RKO (cell line): ENCODE measurements around the gene ADAMTS5.

ENCODE experiments used
- DNase-seq: peaks from one replicate; pipeline ENCODE4 v3.0.0-alpha.2; 2016; ENCODE audit warnings: low spot score

The ADAMTS5 gene

DNA sequence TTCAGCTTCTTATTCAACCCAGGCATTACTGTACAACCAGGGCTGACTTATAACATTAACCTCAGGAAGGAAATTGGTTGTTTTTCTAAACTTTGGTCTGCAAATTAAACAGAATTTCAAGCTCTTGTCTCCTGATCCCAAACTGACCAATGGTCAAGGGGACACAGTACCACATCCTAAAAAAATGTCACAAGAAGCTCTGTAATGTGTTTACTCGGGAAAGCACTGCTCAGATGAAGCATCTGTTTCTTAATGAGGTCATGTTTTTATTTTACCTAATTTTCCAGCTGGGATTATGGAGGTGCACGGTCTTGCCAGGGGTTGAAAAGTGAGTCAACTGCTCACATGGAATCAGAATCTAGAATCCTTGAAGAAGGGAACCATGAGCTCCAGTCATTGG, 18.7 kb downstream of the ADAMTS5 start:
- DNase-seq, result no peak

- DNase-seq, result no peak
Observed at GRCh38 chr21:26946744-26947446, 20.0 kb downstream of the ADAMTS5 start.

DNA sequence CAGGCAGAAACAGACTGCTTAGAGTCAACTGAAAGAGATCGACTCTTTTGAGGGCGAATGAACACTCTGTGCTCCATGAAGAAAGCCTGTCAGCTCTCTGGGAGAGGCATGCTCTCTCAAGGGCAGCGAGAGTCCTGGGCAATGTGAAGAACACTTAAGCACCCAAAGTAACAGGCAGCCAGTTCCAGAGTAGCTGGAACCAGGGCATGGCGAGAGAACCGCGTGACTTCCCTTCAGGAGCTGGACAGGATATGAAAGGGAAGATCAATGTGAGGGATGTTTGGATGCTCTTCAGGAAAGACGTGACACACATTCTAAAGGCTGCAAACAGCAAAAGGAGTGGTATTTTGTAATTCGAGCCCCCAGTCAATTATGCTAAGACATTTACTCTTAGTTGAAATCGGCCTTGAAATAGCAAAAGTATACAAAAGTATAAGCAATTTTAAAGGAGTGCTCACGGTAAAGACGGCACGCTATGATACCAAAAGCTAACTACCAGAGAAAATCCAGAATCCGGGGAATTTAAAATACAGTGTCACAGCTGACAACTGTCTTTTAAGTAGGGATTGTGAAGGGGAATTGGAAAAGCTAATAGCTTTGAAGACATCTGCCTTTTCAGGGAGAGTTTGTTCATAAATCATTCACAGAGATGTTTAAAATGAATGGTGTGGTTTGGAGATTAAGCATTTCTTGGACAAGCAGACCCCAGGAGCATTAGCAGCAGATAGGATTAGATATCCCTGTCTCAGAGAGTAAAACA, 20.8 kb downstream of the ADAMTS5 start:
- no peak for DNase-seq

DNA sequence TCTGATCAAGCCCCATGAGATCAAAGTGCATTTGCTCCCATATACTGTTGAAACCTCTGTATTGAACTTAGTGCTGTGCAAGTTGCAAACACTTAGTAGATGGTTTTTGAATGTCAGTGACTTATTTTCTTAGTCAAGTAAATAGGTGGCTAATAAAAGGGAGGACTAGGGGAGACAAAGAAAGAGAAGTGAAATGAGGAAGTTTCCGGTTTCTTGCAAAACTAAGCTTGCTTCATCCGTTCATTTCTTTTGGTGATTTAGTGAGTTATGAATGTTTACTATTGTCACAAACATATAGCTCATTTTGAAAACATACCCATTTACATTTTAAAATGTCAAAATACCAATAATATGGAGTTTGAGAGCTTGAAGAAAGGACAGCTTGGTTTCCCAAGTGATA, 23.0 kb downstream of the ADAMTS5 start:
- no peak for DNase-seq

DNA sequence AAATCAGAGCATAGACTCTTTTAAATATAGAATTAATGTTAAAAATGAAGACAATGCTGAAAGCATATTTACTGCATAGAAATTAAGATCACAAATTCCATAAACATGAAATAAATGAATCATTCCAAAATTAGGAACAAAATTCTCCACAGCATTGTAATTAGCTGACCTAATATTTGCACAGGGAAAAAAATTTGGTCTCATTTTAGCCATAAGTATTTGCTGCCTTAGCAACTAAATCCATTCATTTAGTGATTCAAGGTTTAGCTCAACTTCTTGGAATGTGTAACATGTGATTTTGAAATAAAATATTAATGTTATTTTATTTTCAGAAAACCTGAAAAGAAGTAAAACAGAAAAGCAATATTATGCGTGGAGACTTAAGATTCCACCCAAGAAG, 25.5 kb downstream of the ADAMTS5 start:
- DNase-seq, result no peak

DNA sequence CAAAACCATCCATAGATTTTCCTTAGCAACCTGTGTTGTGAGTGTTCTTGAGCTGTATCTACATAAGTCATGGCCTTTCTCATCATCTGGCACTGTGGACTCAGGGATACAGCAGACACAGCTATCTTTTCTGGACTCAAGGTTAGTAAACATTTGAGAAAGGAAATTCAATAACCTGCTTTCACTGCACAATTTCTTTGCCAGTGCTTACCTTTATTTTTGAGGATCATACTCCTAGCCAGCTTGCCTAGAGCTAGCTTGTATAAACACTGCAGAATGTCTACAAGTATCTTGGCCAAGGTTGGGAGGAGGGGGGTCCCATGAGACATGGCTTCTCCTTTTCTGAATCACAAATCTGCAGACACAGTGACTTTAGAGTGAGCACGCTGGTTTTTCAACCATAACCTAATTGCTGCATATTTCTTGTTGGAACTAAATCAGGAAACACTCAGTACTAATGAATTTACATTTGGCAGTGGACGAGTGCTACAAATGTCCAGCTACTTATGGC, 27.2 kb downstream of the ADAMTS5 start:
- no peak for DNase-seq

DNA sequence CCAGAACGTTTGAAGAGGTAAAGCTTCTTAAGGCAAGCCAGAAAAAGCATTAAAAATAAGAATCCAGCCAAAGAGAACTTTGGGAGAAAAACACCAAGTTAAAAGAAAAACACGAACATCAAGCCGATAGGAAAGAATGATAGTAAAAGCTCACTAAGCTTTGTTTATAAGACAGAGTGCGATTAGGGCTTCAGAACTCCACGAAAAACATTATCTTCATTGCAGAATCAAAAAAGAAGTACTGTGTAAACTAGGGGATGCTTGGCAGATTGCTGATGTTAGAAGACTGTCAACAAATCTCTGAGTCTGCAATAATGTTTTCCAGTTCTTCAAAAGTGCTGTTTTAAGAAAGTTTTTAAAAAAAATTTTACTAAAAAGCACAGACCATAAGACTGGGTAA, 30.2 kb downstream of the ADAMTS5 start:
- DNase-seq, result no peak

GRCh38 chr21:26935977-26936376, 30.9 kb downstream of the ADAMTS5 start:
- no peak for DNase-seq

GRCh38 chr21:26934383-26934782, 32.5 kb downstream of the ADAMTS5 start:
- no peak for DNase-seq

DNA sequence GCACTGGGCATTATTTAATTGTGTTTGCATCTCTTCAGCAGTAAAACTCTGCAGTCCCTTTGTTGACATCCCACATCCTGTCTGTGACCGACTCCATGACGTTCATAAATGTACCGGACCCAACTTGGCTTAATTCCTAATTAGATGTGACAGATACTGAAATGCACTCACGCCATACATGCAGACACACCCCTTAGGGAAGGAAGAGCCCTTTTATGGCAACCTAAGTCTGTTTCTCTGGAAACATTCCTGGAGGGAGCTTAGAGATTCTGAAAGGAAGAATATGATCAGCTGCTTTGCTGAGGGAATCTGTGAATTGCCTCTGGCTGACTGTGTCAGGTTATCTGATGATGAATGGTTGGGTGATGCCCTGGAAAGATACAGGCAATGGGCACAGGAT, 33.4 kb downstream of the ADAMTS5 start:
- no peak for DNase-seq

DNA sequence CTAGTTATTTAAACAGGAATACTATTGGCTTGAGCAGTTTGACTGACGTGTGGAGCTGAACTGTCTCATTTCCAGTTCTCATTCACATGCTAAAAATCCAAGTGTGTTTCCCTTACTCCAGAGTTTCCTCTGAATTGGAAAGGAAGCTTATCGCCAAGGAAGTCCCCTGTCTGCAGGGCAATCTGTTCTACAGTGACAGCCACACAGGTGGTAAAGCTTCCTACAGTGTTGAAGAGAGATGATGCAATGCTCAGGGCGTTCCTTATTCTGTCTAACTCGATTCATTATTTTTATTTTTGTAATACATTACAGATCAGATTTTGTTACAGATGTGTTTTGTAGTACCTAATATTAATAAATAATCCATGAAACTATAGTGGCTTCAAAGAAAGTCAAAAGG, 41.3 kb downstream of the ADAMTS5 start:
- DNase-seq, result no peak

DNA sequence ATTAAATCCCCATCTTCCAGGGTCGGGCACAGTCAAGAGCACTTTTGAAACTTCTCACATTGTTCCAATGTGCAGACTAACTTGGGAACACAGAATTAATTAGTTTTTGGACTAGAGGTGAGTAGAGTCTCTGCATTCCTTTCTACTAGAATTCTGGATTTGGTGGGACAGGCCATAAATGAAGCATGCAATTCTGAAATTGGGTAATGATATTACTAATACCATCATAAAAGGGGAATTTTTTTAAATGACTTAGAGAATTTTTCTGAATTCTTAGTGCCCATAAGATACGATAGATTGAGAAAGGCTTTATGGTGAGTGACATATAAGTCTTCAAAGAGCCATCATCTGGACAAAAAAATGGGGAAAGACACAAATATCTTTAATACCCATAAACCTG, 41.8 kb downstream of the ADAMTS5 start:
- DNase-seq, result no peak

DNA sequence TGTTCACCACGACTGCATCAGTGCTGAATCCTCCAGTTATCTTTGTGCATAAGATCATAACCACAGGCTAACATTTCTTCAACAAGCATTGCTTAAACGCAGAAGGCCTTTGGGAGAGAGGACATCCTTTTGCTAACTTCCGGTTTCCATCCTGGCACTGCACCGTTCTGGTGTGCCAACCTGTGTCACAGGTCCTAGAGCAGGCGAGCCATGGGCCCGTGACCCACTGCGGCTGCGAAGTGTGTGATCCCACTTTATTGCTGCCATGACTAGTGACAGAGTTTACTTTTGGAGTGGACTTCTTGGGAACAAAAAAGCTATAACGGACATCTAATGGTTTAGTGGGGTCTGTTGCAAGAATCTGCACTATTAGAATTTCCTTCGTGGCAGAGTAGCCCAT, 42.9 kb downstream of the ADAMTS5 start:
- no peak for DNase-seq

DNA sequence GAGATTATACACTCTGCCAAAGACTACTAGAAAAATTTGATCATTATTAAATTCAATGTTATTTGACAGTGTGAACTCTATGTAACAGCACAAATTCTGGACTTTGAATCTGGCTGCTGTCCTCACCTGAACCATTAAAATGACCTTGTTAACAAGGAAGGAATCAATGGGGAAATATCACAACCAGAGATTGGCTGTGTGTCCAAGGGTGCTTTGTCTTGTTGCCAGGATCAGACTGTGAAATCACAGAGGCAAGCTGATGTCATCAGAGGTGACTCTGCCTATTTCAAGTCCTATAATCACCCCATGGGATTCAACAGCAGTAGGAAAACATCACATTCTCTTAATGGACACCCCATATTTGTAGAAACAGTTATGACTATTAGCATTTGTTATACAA, 46.8 kb downstream of the ADAMTS5 start:
- no peak for DNase-seq

GRCh38 chr21:26918323-26919079, 48.4 kb downstream of the ADAMTS5 start:
- DNase-seq, result no peak

DNA sequence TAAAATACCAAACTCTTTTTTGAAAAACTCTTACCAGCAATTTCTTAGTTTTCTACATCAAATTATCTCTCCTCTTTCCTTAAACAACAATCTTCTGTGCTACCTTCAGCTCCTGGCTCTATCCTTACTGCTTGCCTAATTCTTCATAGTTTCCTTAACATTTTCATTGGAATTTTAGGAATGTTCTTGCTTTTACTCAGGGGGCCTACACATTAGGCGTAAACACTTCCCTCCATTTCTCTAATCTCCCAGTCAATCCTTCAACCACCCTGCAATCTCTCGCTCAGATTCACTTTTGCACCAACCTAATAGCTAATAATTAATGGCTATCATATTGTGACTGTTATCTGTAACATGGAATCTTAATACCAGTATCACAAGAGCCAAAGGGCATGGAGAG, 50.1 kb downstream of the ADAMTS5 start:
- no peak for DNase-seq

GRCh38 chr21:26914557-26914956, 52.3 kb downstream of the ADAMTS5 start:
- no peak for DNase-seq

DNA sequence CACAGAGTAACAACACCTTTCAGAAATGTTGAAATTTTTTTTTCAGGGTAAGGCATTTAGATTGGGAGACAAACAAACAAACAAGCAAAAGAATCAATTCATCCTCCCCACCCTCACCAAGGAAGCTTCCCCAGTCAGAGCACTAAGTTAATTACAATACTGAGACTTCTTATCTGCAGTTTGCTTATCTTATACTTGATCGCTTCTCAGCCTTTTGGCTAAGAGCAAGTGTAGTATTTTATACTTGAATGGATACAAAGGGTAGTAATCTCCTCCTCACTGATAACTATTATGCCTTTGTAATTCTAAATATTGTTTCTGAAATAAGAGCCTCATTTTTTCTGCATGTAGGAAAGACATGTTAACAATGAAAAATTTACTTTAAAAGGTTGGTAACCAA, 54.4 kb downstream of the ADAMTS5 start:
- no peak for DNase-seq

- DNase-seq, result no peak
Observed at GRCh38 chr21:26909972-26910371, 56.9 kb downstream of the ADAMTS5 start.

- no peak for DNase-seq
Observed at GRCh38 chr21:26900980-26901379, 65.9 kb downstream of the ADAMTS5 start.

DNA sequence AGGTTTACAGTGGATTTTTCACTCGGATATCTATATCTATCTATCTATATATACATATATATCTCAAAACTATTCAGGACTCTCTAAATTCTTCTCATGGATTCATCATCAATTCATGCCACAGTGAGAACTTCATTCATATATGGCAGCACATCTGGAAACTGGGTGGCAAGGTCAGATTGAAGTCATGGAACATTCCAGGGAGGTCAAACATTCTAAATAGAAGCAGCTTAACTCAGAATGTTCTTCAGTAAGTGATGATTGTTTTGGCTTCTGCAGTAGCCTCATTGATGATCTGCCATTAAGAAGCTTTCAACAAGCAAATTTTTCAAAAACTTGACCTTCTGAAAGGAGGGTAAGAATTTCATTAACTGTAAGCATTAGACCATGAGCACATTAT, 74.7 kb downstream of the ADAMTS5 start:
- DNase-seq, result no peak

DNA sequence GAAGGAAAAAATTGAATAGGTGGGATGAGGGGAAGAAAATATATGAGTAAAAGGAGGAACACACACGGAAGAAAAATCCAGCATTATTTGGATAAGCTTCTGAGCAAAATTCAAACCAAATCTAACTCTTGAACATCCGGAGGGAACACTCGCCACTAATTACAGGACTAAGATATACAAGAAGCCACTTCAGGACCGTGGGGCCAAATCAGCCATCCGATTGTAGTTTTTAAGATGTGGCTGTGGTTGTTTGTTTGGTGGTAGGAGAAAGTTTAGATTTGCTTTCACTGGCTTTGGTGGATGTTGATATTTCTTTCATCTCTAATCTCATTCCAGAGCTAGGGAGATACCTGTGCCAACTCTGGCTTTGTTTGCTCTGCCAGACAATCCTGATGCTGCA, 78.0 kb downstream of the ADAMTS5 start:
- DNase-seq, result no peak

GRCh38 chr21:26888256-26888655, 78.6 kb downstream of the ADAMTS5 start:
- DNase-seq, result no peak
